ENCODE data around the gene CUL7.

DNA sequence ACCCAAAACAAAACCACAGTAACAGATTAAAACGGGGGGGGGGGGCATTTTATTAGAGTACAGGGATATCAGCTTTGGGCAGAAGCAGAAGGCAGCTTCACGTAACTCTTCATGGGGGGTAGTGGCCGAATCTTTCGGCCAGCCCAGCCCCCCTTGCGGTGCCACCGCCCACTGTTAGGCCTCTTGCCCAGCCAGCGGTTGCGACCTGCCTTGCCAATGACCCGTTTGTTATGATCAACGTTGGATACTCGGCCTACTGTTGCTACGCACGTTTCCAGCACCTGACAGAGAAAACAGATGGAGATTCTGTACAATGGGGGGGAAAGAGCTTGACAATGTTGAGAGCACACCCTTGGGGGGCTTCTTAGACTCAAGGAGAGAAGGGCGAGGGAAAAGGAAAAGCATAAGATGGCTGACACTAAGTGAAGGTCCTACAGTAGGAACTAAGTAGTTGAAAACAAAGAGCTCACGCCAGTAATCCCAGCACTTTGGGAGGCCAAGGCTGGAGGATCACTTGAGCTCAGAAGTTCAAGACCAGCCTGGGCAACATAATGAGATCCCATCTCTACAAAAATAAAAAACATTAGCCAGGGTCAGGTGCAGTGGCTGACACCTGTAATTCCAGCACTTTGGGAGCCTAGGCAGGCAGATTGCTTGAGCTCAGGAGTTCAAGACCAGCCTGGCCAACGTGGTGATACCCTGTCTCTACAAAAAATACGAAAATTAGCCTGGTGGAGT, 724 bp upstream of the CUL7 start:
- TF ChIP-seq EZH2 (IDR thresholded peaks at IDR 0.05; ENCODE audit: insufficient read depth, poor library complexity, severe bottlenecking), result no peak
- no peak for TF ChIP-seq EZH2phosphoT487 (IDR thresholded peaks at IDR 0.05; ENCODE audit: insufficient read depth, low read depth)
